Measurements from ENCODE around the gene SRPK3.
A peak's percentile ranks its signal among the peaks of the same experiment; 100 is the strongest.

The SRPK3 gene

GRCh38 chrX:153824348-153824747 lies 43.5 kb downstream of the SRPK3 start:
- no peak overlapping the region for H3K4me3 ChIP-seq (ENCODE audit: low read depth in 1 of 2, low read length in 2 of 2)
- peaks cover 0 to 8% of the 10 kb centered on the region in 2 donors for H3K27me3 ChIP-seq (ENCODE audit: control insufficient read depth in 1 of 2, insufficient read depth in 2 of 2, low read length in 2 of 2)
- H3K9me3 ChIP-seq (ENCODE audit: control insufficient read depth in 1 of 2, low read length in 2 of 2), result no peaks in the 10 kb centered on the region
- no peaks in the 10 kb centered on the region for H3K36me3 ChIP-seq (ENCODE audit: control insufficient read depth in 1 of 2, insufficient read depth in 2 of 2, low read length in 2 of 2)
- peaks cover 0 to 8% of the 10 kb centered on the region in 2 donors for H3K4me1 ChIP-seq (ENCODE audit: control insufficient read depth in 1 of 2, insufficient read depth in 2 of 2, low read length in 2 of 2)
- H3K27ac ChIP-seq (ENCODE audit: low read depth, low read length), result no peak overlapping the region
- H3K9ac ChIP-seq (ENCODE audit: low read depth in 1 of 2, low read length in 2 of 2), result no peak overlapping the region

GRCh38 chrX:153825042-153825441 lies 44.2 kb downstream of the SRPK3 start:
- H3K36me3 ChIP-seq (ENCODE audit: control insufficient read depth in 1 of 2, insufficient read depth in 2 of 2, low read length in 2 of 2), result no peaks in the 10 kb centered on the region
- peaks cover 0 to 8% of the 10 kb centered on the region in 2 donors for H3K4me1 ChIP-seq (ENCODE audit: control insufficient read depth in 1 of 2, insufficient read depth in 2 of 2, low read length in 2 of 2)

GRCh38 chrX:153827016-153827415 lies 46.2 kb downstream of the SRPK3 start:
- Histone ChIP-seq H3K36me3 (ENCODE audit: control insufficient read depth in 1 of 2, insufficient read depth in 2 of 2, low read length in 2 of 2) (no peaks in the 10 kb centered on the region), H3K4me3 (ENCODE audit: low read depth in 1 of 2, low read length in 2 of 2) (no peak overlapping the region), H3K4me1 (ENCODE audit: control insufficient read depth in 1 of 2, insufficient read depth in 2 of 2, low read length in 2 of 2) (peaks cover 0 to 8% of the 10 kb centered on the region in 2 donors), H3K27ac (ENCODE audit: low read depth, low read length) (no peak overlapping the region), H3K27me3 (ENCODE audit: control insufficient read depth in 1 of 2, insufficient read depth in 2 of 2, low read length in 2 of 2) (peaks cover 0 to 12% of the 10 kb centered on the region in 2 donors), H3K9ac (ENCODE audit: low read depth in 1 of 2, low read length in 2 of 2) (no peak overlapping the region), H3K9me3 (ENCODE audit: control insufficient read depth in 1 of 2, low read length in 2 of 2) (no peaks in the 10 kb centered on the region)

More at GRCh38 chrX:153825042-153825441, 44.2 kb downstream of the SRPK3 start:
- Histone ChIP-seq H3K9me3 (ENCODE audit: control insufficient read depth in 1 of 2, low read length in 2 of 2) (no peaks in the 10 kb centered on the region), H3K27ac (ENCODE audit: low read depth, low read length) (no peak overlapping the region), H3K4me3 (ENCODE audit: low read depth in 1 of 2, low read length in 2 of 2) (no peak overlapping the region), H3K27me3 (ENCODE audit: control insufficient read depth in 1 of 2, insufficient read depth in 2 of 2, low read length in 2 of 2) (peaks cover 0 to 8% of the 10 kb centered on the region in 2 donors), H3K9ac (ENCODE audit: low read depth in 1 of 2, low read length in 2 of 2) (no peak overlapping the region)

GRCh38 chrX:153827903-153828302 lies 47.1 kb downstream of the SRPK3 start:
- H3K27me3 ChIP-seq (ENCODE audit: control insufficient read depth in 1 of 2, insufficient read depth in 2 of 2, low read length in 2 of 2), result peaks cover 0 to 14% of the 10 kb centered on the region in 2 donors
- H3K36me3 ChIP-seq (ENCODE audit: control insufficient read depth in 1 of 2, insufficient read depth in 2 of 2, low read length in 2 of 2), result no peaks in the 10 kb centered on the region
- H3K4me1 ChIP-seq (ENCODE audit: control insufficient read depth in 1 of 2, insufficient read depth in 2 of 2, low read length in 2 of 2), result peaks cover 0 to 8% of the 10 kb centered on the region in 2 donors
- H3K9me3 ChIP-seq (ENCODE audit: control insufficient read depth in 1 of 2, low read length in 2 of 2), result no peaks in the 10 kb centered on the region
- H3K27ac ChIP-seq (ENCODE audit: low read depth, low read length), result no peak overlapping the region
- H3K9ac ChIP-seq (ENCODE audit: low read depth in 1 of 2, low read length in 2 of 2), result no peak overlapping the region
- H3K4me3 ChIP-seq (ENCODE audit: low read depth in 1 of 2, low read length in 2 of 2), result no peak overlapping the region

GRCh38 chrX:153828308-153828707 lies 47.5 kb downstream of the SRPK3 start:
- H3K27ac ChIP-seq (ENCODE audit: low read depth, low read length), result no peak overlapping the region
- H3K36me3 ChIP-seq (ENCODE audit: control insufficient read depth in 1 of 2, insufficient read depth in 2 of 2, low read length in 2 of 2), result no peaks in the 10 kb centered on the region
- H3K4me3 ChIP-seq (ENCODE audit: low read depth in 1 of 2, low read length in 2 of 2), result no peak overlapping the region
- no peaks in the 10 kb centered on the region for H3K9me3 ChIP-seq (ENCODE audit: control insufficient read depth in 1 of 2, low read length in 2 of 2)
- peaks cover 0 to 14% of the 10 kb centered on the region in 2 donors for H3K27me3 ChIP-seq (ENCODE audit: control insufficient read depth in 1 of 2, insufficient read depth in 2 of 2, low read length in 2 of 2)
- no peak overlapping the region for H3K9ac ChIP-seq (ENCODE audit: low read depth in 1 of 2, low read length in 2 of 2)
- peaks cover 0 to 8% of the 10 kb centered on the region in 2 donors for H3K4me1 ChIP-seq (ENCODE audit: control insufficient read depth in 1 of 2, insufficient read depth in 2 of 2, low read length in 2 of 2)

- H3K4me1 ChIP-seq (ENCODE audit: control insufficient read depth in 1 of 2, insufficient read depth in 2 of 2, low read length in 2 of 2), result peaks cover 0 to 8% of the 10 kb centered on the region in 2 donors
- no peaks in the 10 kb centered on the region for H3K9me3 ChIP-seq (ENCODE audit: control insufficient read depth in 1 of 2, low read length in 2 of 2)
- H3K36me3 ChIP-seq (ENCODE audit: control insufficient read depth in 1 of 2, insufficient read depth in 2 of 2, low read length in 2 of 2), result no peaks in the 10 kb centered on the region
- no peak overlapping the region for H3K27ac ChIP-seq (ENCODE audit: low read depth, low read length)
- H3K27me3 ChIP-seq (ENCODE audit: control insufficient read depth in 1 of 2, insufficient read depth in 2 of 2, low read length in 2 of 2), result peaks cover 0 to 14% of the 10 kb centered on the region in 2 donors
- no peak overlapping the region for H3K9ac ChIP-seq (ENCODE audit: low read depth in 1 of 2, low read length in 2 of 2)
- H3K4me3 ChIP-seq (ENCODE audit: low read depth in 1 of 2, low read length in 2 of 2), result peak overlapping the region in 1 of 2 donors; percentile 29
Observed at GRCh38 chrX:153828723-153829548, 48.1 kb downstream of the SRPK3 start.

- Histone ChIP-seq H3K27ac (ENCODE audit: low read depth, low read length) (no peak overlapping the region), H3K4me3 (ENCODE audit: low read depth in 1 of 2, low read length in 2 of 2) (peak overlapping the region in 1 of 2 donors; percentile 29), H3K27me3 (ENCODE audit: control insufficient read depth in 1 of 2, insufficient read depth in 2 of 2, low read length in 2 of 2) (peaks cover 0 to 14% of the 10 kb centered on the region in 2 donors), H3K36me3 (ENCODE audit: control insufficient read depth in 1 of 2, insufficient read depth in 2 of 2, low read length in 2 of 2) (no peaks in the 10 kb centered on the region), H3K9me3 (ENCODE audit: control insufficient read depth in 1 of 2, low read length in 2 of 2) (no peaks in the 10 kb centered on the region), H3K9ac (ENCODE audit: low read depth in 1 of 2, low read length in 2 of 2) (no peak overlapping the region), H3K4me1 (ENCODE audit: control insufficient read depth in 1 of 2, insufficient read depth in 2 of 2, low read length in 2 of 2) (peaks cover 0 to 8% of the 10 kb centered on the region in 2 donors)
Observed at GRCh38 chrX:153829549-153829798, 48.6 kb downstream of the SRPK3 start.

- Histone ChIP-seq H3K4me3 (ENCODE audit: low read depth in 1 of 2, low read length in 2 of 2) (peak within 1 kb of the TSS in 1 of 2 donors; percentile 29), H3K9me3 (ENCODE audit: control insufficient read depth in 1 of 2, low read length in 2 of 2) (no peaks in the 10 kb centered on the region), H3K4me1 (ENCODE audit: control insufficient read depth in 1 of 2, insufficient read depth in 2 of 2, low read length in 2 of 2) (peaks cover 0 to 8% of the 10 kb centered on the region in 2 donors), H3K9ac (ENCODE audit: low read depth in 1 of 2, low read length in 2 of 2) (no peak within 1 kb of the TSS), H3K27me3 (ENCODE audit: control insufficient read depth in 1 of 2, insufficient read depth in 2 of 2, low read length in 2 of 2) (peaks cover 0 to 14% of the 10 kb centered on the region in 2 donors), H3K36me3 (ENCODE audit: control insufficient read depth in 1 of 2, insufficient read depth in 2 of 2, low read length in 2 of 2) (no peaks in the 10 kb centered on the region), H3K27ac (ENCODE audit: low read depth, low read length) (no peak within 1 kb of the TSS)
Observed at GRCh38 chrX:153829799-153830639, 49.2 kb downstream of the SRPK3 start, which contains the start of gene PDZD4. TSS of gene PDZD4 (minus strand) at chrX:153830544. CDS start at chrX:153830298, 246 bp downstream.

- no peak overlapping the region for H3K4me3 ChIP-seq (ENCODE audit: low read depth in 1 of 2, low read length in 2 of 2)
- H3K36me3 ChIP-seq (ENCODE audit: control insufficient read depth in 1 of 2, insufficient read depth in 2 of 2, low read length in 2 of 2), result no peaks in the 10 kb centered on the region
- H3K27ac ChIP-seq (ENCODE audit: low read depth, low read length), result no peak overlapping the region
- H3K9ac ChIP-seq (ENCODE audit: low read depth in 1 of 2, low read length in 2 of 2), result no peak overlapping the region
- no peaks in the 10 kb centered on the region for H3K9me3 ChIP-seq (ENCODE audit: control insufficient read depth in 1 of 2, low read length in 2 of 2)
- peaks cover 0 to 11% of the 10 kb centered on the region in 2 donors for H3K27me3 ChIP-seq (ENCODE audit: control insufficient read depth in 1 of 2, insufficient read depth in 2 of 2, low read length in 2 of 2)
- peaks cover 0 to 8% of the 10 kb centered on the region in 2 donors for H3K4me1 ChIP-seq (ENCODE audit: control insufficient read depth in 1 of 2, insufficient read depth in 2 of 2, low read length in 2 of 2)
Observed at GRCh38 chrX:153830640-153831428, 50.0 kb downstream of the SRPK3 start.
